HCT116 (cell line): ENCODE data around the gene ENGASE. TPM values are rescaled to one million over a fixed set of nuclear protein-coding genes. Genes with fewer than 3 reads are reported as not detected.

Experiments
- CEBPB ChIP-seq: IDR thresholded peaks from 2 replicates; pipeline ENCODE4 v1.6.1; 2012; ENCODE audit warnings: low read depth
- EZH2 ChIP-seq: fragments of 200-600 bp; sonication (generic); IDR thresholded peaks from 2 replicates; pipeline ENCODE4 v1.6.1; 2017; ENCODE audit warnings: antibody characterized with exemption, mixed run types
- EZH2phosphoT487 ChIP-seq: fragments of 200-600 bp; IDR thresholded peaks from 2 replicates; pipeline ENCODE4 v1.6.1; 2018; ENCODE audit warnings: antibody characterized with exemption, borderline replicate concordance
- FOSL1 ChIP-seq: IDR thresholded peaks from 2 replicates; pipeline ENCODE4 v1.6.1; 2012; ENCODE audit warnings: low read depth
- POLR2A ChIP-seq: IDR thresholded peaks from 2 replicates; pipeline ENCODE4 v1.7.0; 2011; ENCODE audit warnings: borderline replicate concordance; ENCODE audit not compliant: insufficient read depth, insufficient read length; ENCODE audit errors: extremely low read depth
- SIN3A ChIP-seq: IDR thresholded peaks from 2 replicates; pipeline ENCODE4 v1.6.1; 2012; ENCODE audit warnings: low read depth
- SP1 ChIP-seq: IDR thresholded peaks from 2 replicates; pipeline ENCODE4 v1.6.1; 2012; ENCODE audit warnings: low read depth
- SRF ChIP-seq: IDR thresholded peaks from 2 replicates; pipeline ENCODE4 v1.6.1; 2012; ENCODE audit warnings: low read depth
- YY1 ChIP-seq: IDR thresholded peaks from 2 replicates; pipeline ENCODE4 v1.6.1; 2011; ENCODE audit warnings: low read length, low read depth, moderate library complexity, mild to moderate bottlenecking; ENCODE audit not compliant: insufficient replicate concordance; ENCODE audit errors: extremely low read depth
- ZNF274 ChIP-seq: fragments of 200-500 bp; sonication (Bioruptor generic); IDR thresholded peaks from 2 replicates; pipeline ENCODE4 v1.6.1; 2014; ENCODE audit warnings: mild to moderate bottlenecking, low read depth, low read length, inconsistent platforms
- total RNA-seq: library from RNA; stranded (reverse); gene quantifications from one replicate; pipeline ENCODE4 v1.2.1, GENCODE V29; 2021; ENCODE audit not compliant: unreplicated experiment
- TF ChIP-seq, protein P1 (sequence below), 3 experiments: fragments of 200-600 bp in 1 of 3; sonication (generic) in 1 of 3; IDR thresholded peaks in 2 of 3; conservative IDR thresholded peaks in 1 of 3; 2 replicates each; pipeline ENCODE4 v1.5.1; 2012 to 2017; ENCODE audit warnings: low read depth in 2 of 3, low read length in 2 of 3, antibody characterized with exemption in 1 of 3, borderline replicate concordance in 1 of 3, control low read depth in 1 of 3, mild to moderate bottlenecking in 1 of 3, mixed read lengths in 1 of 3, mixed run types in 1 of 3, moderate library complexity in 1 of 3; ENCODE audit not compliant: insufficient read depth in 1 of 3
- TF ChIP-seq, protein P2 (sequence below): IDR thresholded peaks from 2 replicates; pipeline ENCODE4 v1.6.1; 2012

ENGASE gene
- total RNA-seq, 1 experiment from 2014 or later: 54.2 TPM

DNA sequence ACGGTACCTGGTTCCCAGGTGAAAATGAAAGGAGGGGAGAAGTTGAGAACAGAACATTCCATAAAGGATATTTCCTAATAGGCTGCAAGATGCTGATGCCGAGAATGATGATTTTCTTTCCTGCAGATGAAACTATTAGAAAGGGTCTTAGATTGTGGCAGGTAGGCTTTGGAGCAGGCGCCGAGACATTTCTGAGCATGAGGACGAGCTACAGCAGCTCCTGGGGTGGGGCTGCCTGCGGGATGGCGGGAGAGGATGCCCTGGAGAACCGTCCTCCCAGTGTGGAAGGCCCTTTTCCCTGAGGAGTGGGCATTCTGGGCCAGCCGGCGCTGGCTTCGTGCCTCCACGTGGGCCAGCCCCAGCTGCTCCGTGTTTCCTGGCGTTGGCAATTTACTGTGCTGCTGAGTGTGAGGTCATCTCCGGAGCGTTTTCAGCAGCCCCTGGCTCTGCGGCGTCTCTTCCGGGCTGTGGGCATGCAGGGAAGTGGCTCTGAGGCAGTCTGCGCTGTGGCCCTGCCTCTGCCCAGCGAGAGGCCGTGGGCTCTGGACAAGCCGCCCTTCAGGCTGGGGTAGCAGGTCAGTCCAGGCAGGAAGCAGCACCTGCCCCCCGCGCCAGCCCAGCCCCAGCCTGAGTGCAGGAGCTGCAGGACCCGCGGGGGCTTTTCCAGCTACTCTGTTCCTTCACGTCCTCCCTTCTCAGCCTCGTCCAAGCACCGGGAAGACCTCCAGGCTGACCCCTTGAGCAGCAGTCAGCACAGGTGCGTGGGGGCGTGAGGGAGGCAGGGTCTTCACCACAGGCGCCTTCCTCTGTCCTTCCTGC is 12.2 kb downstream of the ENGASE start (continued):
- no peak for TF ChIP-seq YY1
- no peak for TF ChIP-seq SP1
- TF ChIP-seq SRF: no peak
- TF ChIP-seq, protein P1, sequence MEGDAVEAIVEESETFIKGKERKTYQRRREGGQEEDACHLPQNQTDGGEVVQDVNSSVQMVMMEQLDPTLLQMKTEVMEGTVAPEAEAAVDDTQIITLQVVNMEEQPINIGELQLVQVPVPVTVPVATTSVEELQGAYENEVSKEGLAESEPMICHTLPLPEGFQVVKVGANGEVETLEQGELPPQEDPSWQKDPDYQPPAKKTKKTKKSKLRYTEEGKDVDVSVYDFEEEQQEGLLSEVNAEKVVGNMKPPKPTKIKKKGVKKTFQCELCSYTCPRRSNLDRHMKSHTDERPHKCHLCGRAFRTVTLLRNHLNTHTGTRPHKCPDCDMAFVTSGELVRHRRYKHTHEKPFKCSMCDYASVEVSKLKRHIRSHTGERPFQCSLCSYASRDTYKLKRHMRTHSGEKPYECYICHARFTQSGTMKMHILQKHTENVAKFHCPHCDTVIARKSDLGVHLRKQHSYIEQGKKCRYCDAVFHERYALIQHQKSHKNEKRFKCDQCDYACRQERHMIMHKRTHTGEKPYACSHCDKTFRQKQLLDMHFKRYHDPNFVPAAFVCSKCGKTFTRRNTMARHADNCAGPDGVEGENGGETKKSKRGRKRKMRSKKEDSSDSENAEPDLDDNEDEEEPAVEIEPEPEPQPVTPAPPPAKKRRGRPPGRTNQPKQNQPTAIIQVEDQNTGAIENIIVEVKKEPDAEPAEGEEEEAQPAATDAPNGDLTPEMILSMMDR (IDR thresholded peaks at IDR 0.05 in 2 of 3, conservative IDR thresholded peaks at IDR 0.05 in 1 of 3; ENCODE audit: borderline replicate concordance in 1 of 3, insufficient read depth in 1 of 3, low read depth in 2 of 3, low read length in 2 of 3): no peak
- no peak for TF ChIP-seq SIN3A
- TF ChIP-seq ZNF274: no peak
- TF ChIP-seq FOSL1: no peak
- TF ChIP-seq EZH2: no peak
- TF ChIP-seq EZH2phosphoT487: no peak
- TF ChIP-seq, protein P2, sequence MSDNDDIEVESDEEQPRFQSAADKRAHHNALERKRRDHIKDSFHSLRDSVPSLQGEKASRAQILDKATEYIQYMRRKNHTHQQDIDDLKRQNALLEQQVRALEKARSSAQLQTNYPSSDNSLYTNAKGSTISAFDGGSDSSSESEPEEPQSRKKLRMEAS: no peak
- TF ChIP-seq POLR2A: no peak
- TF ChIP-seq CEBPB: no peak
